IMR-90 (cell line): ENCODE data around the gene MRE11. TPM values are rescaled to one million over a fixed set of nuclear protein-coding genes. Genes with fewer than 3 reads are reported as not detected.

Experiments used
- ATAC-seq: fragments of 200-7000 bp; cut with Tn5 transposase; 2 replicates; pipeline ENCODE4 v1.9.1; 2020; ENCODE audit warnings: low read depth, mild to moderate bottlenecking, moderate library complexity
- BruUV-seq: library from RNA; stranded (reverse); fragments of 400-500 nt; replicated peaks from 2 replicates; lab custom pipeline; 2021; lab: Mats Ljungman, UMichigan
- CTCF ChIA-PET: fragments of 300-600 bp; formaldehyde crosslinking; extraction: SDS; loops from one replicate; lab custom pipeline; 2021; ENCODE audit warnings: antibody characterized with exemption; lab: Yijun Ruan, JAX
- POLR2A ChIA-PET: fragments of 300-600 bp; sonication (Branson Sonifier 250); formaldehyde crosslinking; loops from one replicate; lab custom pipeline; 2022; ENCODE audit warnings: antibody characterized with exemption; ENCODE audit not compliant: unreplicated experiment; lab: Charles Lee
- DNase-seq: peaks from one replicate; pipeline ENCODE4 v3.0.0; 2013
- H2AFZ ChIP-seq: replicated peaks from 2 replicates; pipeline ENCODE3; 2013; ENCODE audit warnings: low read length, mild to moderate bottlenecking; ENCODE audit not compliant: poor library complexity
- H2AK5ac ChIP-seq: 2 replicates; pipeline ENCODE4 v1.6.1; 2013; ENCODE audit warnings: low read depth, low read length, inconsistent platforms
- H2AK9ac ChIP-seq: replicated peaks from 2 replicates; pipeline ENCODE3; 2013; ENCODE audit warnings: mild to moderate bottlenecking, low read depth, low read length, moderate library complexity; ENCODE audit not compliant: poor library complexity
- H2BK120ac ChIP-seq: 2 replicates; pipeline ENCODE4 v1.6.1; 2013; ENCODE audit warnings: low read depth, low read length, inconsistent platforms
- H2BK15ac ChIP-seq: 3 replicates; pipeline ENCODE4 v1.6.1; 2013; ENCODE audit warnings: low read depth, low read length, inconsistent platforms
- H2BK20ac ChIP-seq: 2 replicates; pipeline ENCODE4 v1.6.1; 2013; ENCODE audit warnings: low read depth, mild to moderate bottlenecking, inconsistent platforms, low read length, moderate library complexity
- H2BK5ac ChIP-seq: 2 replicates; pipeline ENCODE4 v1.6.1; 2013; ENCODE audit warnings: mild to moderate bottlenecking, low read depth, low read length, inconsistent platforms; ENCODE audit not compliant: poor library complexity, severe bottlenecking
- H3K14ac ChIP-seq: replicated peaks from 2 replicates; pipeline ENCODE4 v1.6.1; 2013; ENCODE audit warnings: low read depth, low read length, inconsistent platforms
- H3K18ac ChIP-seq: 2 replicates; pipeline ENCODE4 v1.6.1; 2013; ENCODE audit warnings: low read depth, low read length, control low read depth
- H3K23ac ChIP-seq: 2 replicates; pipeline ENCODE4 v1.6.1; 2013; ENCODE audit warnings: low read depth, low read length, inconsistent platforms
- H3K27ac ChIP-seq: 2 replicates; pipeline ENCODE4 v1.5.1; 2013; ENCODE audit warnings: mild to moderate bottlenecking, control low read depth, low read length; ENCODE audit not compliant: insufficient read depth
- H3K27me3 ChIP-seq: 2 replicates; pipeline ENCODE4 v1.6.1; 2013; ENCODE audit warnings: low read length; ENCODE audit not compliant: control insufficient read depth, insufficient read depth
- H3K36me3 ChIP-seq: 2 replicates; pipeline ENCODE4 v1.6.1; 2013; ENCODE audit warnings: low read length, mixed read lengths; ENCODE audit not compliant: control insufficient read depth, insufficient read depth
- H3K4ac ChIP-seq: 2 replicates; pipeline ENCODE4 v1.6.1; 2013; ENCODE audit warnings: low read depth, low read length, inconsistent platforms
- H3K4me1 ChIP-seq: 2 replicates; pipeline ENCODE4 v1.6.1; 2013; ENCODE audit warnings: low read length, mixed read lengths; ENCODE audit not compliant: control insufficient read depth, insufficient read depth
- H3K4me2 ChIP-seq: 2 replicates; pipeline ENCODE4 v1.6.1; 2013; ENCODE audit warnings: low read depth, mild to moderate bottlenecking, control low read depth, low read length, moderate library complexity
- H3K4me3 ChIP-seq: 2 replicates; pipeline ENCODE4 v1.5.1; 2013; ENCODE audit warnings: low read depth, mild to moderate bottlenecking, control low read depth, low read length, moderate library complexity; ENCODE audit not compliant: insufficient read depth
- H3K56ac ChIP-seq: 2 replicates; pipeline ENCODE4 v1.6.1; 2013; ENCODE audit warnings: low read length, inconsistent platforms; ENCODE audit not compliant: insufficient read depth; ENCODE audit errors: extremely low read depth
- H3K79me1 ChIP-seq, 2 experiments: 2 replicates each; pipeline ENCODE4 v1.6.1; 2013; ENCODE audit warnings: low read length in 2 of 2, inconsistent platforms in 1 of 2, low read depth in 1 of 2
- H3K9ac ChIP-seq: 2 replicates; pipeline ENCODE4 v1.6.1; 2013; ENCODE audit warnings: low read depth, low read length, control low read depth
- H3K9me1 ChIP-seq: 2 replicates; pipeline ENCODE4 v1.6.1; 2013; ENCODE audit warnings: low read length, inconsistent platforms; ENCODE audit not compliant: insufficient read depth
- H3K9me3 ChIP-seq: 2 replicates; pipeline ENCODE4 v1.6.1; 2013; ENCODE audit warnings: low read length; ENCODE audit not compliant: control insufficient read depth, insufficient read depth
- H4K20me1 ChIP-seq: 2 replicates; pipeline ENCODE4 v1.6.1; 2013; ENCODE audit warnings: low read length, inconsistent platforms; ENCODE audit not compliant: insufficient read depth
- H4K5ac ChIP-seq: 2 replicates; pipeline ENCODE4 v1.6.1; 2013; ENCODE audit warnings: mild to moderate bottlenecking, low read depth, low read length, control low read depth
- H4K8ac ChIP-seq, 2 experiments: 2 replicates each; pipeline ENCODE4 v1.6.1; 2013; ENCODE audit warnings: low read depth in 2 of 2, low read length in 2 of 2, control low read depth in 1 of 2, inconsistent platforms in 1 of 2
- H4K91ac ChIP-seq: 2 replicates; pipeline ENCODE4 v1.6.1; 2013; ENCODE audit warnings: low read depth, low read length, inconsistent platforms; ENCODE audit not compliant: insufficient read depth
- RFX5 ChIP-seq: IDR thresholded peaks from 2 replicates; pipeline ENCODE4 v1.8.0; 2012; ENCODE audit warnings: low read depth, mild to moderate bottlenecking, low read length, moderate library complexity
- WGBS, 2 experiments: methylation state at CpG; one replicate each; pipeline versions ENCODE4 v1.1.5 to v1.1.7; 2013; ENCODE audit warnings: missing lambda C conversion rate in 2 of 2; ENCODE audit not compliant: insufficient read length in 1 of 2; ENCODE audit errors: extremely low coverage in 2 of 2; 5-methylcytosine and 5-hydroxymethylcytosine counted together
- dilution Hi-C: fragments of 300-500 bp; cut with HindIII; formaldehyde crosslinking; loops from one replicate; pipeline ENCODE4 v1.14.3; 2018; ENCODE audit warnings: low sequenced_read_pairs; ENCODE audit not compliant: unreplicated experiment
- in situ Hi-C: fragments of 300-500 bp; cut with MboI; formaldehyde crosslinking; loops from 3 replicates; pipeline ENCODE4 v1.14.3; 2019; ENCODE audit warnings: low sequenced_read_pairs, inconsistent platforms, mixed read lengths
- intact Hi-C: fragments of 100-400 bp; cut with micrococcal nuclease; formaldehyde crosslinking; loops from 2 replicates; pipeline ENCODE4 v1.10.0; 2022
- polyA plus RNA-seq, 3 experiments: library from polyadenylated mRNA; depleted of rRNA; stranded (reverse); fragments of >200 nt; gene quantifications; 2 replicates each; pipeline ENCODE4 v1.2.3, GENCODE V29; 2012; ENCODE audit warnings: low replicate concordance in 1 of 3
- total RNA-seq: library from RNA; depleted of rRNA; stranded (reverse); fragments of >200 nt; gene quantifications from 2 replicates; pipeline ENCODE4 v1.2.3, GENCODE V29; 2012

The MRE11 gene
- total and polyA plus RNA-seq, 2 of the 4 experiments (the other 2 are of a cell fraction): 9.0 to 15.6 TPM

DNA sequence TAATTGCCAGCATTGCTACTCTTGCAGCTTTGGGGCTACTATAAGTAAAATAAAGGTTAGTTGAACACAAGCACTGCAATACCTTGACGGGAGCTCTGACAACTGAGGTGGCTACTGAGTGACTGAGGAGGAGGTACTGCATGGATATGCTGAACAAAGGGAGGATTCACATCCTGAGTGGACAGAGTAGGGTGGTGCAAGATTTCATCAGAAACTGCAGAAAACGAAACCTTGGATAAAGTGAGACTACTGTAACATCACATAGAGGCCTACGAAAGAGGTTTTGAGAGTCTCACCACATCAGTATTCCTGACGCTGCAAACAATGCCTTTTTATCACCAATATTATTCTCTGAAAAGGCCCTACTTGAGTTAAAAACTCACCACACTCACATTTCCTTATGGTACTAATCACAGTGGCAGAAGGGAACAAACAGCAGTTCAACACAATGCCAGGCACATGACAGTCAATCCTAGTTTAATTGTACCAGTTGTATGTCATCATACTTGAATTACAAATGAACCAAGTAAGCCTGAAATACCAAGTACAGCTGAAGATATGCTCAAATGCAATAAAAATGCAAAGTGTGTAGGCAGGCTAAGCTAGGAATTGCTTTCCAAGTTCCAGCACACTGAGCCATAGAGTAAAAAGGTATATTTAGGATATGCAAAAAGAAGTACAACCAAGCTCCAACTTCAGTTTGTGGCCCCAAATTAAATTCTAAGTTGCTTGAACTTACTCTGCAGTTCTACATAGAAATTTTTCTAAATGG is 88.4 kb downstream of the MRE11 start:
- ChIA-PET CTCF (no interaction called here), POLR2A (no interaction called here)
- Histone ChIP-seq H2BK120ac (no peak overlapping the region), H3K23ac (no peak overlapping the region), H3K14ac (no peak overlapping the region), H2BK15ac (no peak overlapping the region), H4K5ac (no peak overlapping the region), H3K4me3 (no peak overlapping the region), H3K27me3 (peaks cover 15% of the 10 kb centered on the region), H3K27ac (no peak overlapping the region), H2BK20ac (no peak overlapping the region), H3K79me1 (no peaks in the 10 kb centered on the region), H2AK9ac (no peak overlapping the region), H3K18ac (no peak overlapping the region), H3K56ac (no peak overlapping the region), H3K36me3 (no peaks in the 10 kb centered on the region), H3K9ac (no peak overlapping the region), H4K20me1 (no peaks in the 10 kb centered on the region), H3K4ac (no peak overlapping the region), H3K9me3 (no peaks in the 10 kb centered on the region; the same call in 1 of the 2 replicates), H2AFZ (no peak overlapping the region), H4K91ac (no peak overlapping the region), H4K8ac (no peak overlapping the region), H3K4me2 (no peak overlapping the region), H3K9me1 (no peaks in the 10 kb centered on the region), H3K4me1 (peaks cover 4% of the 10 kb centered on the region; the same call in 1 of the 2 replicates), H2BK5ac (no peak overlapping the region), H2AK5ac (no peak overlapping the region)
- dilution Hi-C loops (no loop called here), in situ Hi-C loops (no loop called here), intact Hi-C loops (no loop called here)
- DNase-seq: no peak
- TF ChIP-seq RFX5: no peak
- ATAC-seq: no peak
- no CpG with 5 or more reads among the region's 4 CpGs for WGBS, 2 experiments
- BruUV-seq: no TSS peak
